ENCODE results near the gene ATG7. TPM values are rescaled to one million over a fixed set of nuclear protein-coding genes. Genes with fewer than 3 reads are reported as not detected.

Gene ATG7
- total and polyA plus RNA-seq, 10 of the 15 experiments (the other 5 are each of a cell fraction or from before 2014, with no cell fraction given), result 13.5 to 49.5 (median 26.4) TPM

- no peak for TF ChIP-seq MXI1 (IDR thresholded peaks at IDR 0.05; ENCODE audit: low read depth, low read length)
- no peak for TF ChIP-seq NFIC (IDR thresholded peaks at IDR 0.05; ENCODE audit: low read depth, low read length)
- no peak for TF ChIP-seq JUND (IDR thresholded peaks at IDR 0.05; ENCODE audit: low read depth, low read length)
Measured at GRCh38 chr3:11532931-11533391, 260.8 kb downstream of the ATG7 start (continued).

DNA sequence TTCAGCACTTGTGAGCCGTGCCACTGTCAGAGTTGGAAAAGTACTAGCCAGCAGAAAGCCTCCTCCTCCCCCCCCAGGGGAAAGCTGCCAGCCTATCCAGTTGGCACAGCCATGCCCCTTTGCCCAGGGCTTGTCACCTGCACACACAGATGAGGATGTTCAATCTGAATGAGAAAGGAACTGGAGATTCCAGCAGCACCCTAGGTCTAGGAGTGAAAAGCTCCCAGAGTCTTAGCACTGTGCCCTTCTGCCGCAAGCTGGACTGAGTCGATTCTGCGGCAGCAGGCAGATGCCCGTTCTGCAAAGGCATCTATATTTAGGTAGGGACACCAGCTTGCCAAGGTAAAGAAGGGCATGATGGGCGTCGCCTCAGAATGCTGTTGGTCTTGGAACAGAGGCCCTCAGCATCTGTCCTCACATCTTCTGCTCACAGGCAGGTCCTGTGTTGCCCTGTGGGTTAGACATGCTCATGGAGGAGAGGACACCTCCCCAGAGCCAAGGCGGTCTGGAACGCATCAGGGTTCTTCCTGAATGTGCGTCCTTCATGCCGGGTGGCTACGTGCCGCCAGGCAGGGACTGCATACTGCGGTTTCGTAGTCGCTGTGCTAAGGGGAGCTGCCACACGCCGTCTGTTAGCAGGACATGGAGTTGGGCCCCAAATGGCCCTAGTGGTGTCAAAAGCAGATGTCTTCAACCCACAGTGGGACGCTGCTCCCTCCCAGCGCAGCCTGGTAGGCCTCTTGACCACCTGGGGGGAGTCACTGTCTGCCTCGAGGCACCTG lies 262.0 kb downstream of the ATG7 start:
- no peaks in the 10 kb centered on the region for H3K9me3 ChIP-seq (replicated peaks; ENCODE audit: control insufficient read depth, insufficient read depth, low read length)
- 89% methylated on average over 21 of the region's 21 CpGs for whole genome bisulfite sequencing (ENCODE audit: insufficient coverage, insufficient replicate concordance, low lambda C conversion rate, missing lambda C conversion rate)

More for the DNA sequence above, 262.0 kb downstream of the ATG7 start:
- ChIA-PET CTCF (interaction anchor here (0.6 to 1.1 kb wide), 2 partner anchors 91 to 117 kb away, joined by 3 read pairs; no protein-coding TSS in a partner anchor), SMC1A (ENCODE audit: uncharacterized antibody, unreplicated experiment) (no interaction called here), RAD21 (ENCODE audit: unreplicated experiment) (no interaction called here), POLR2A (no interaction called here)
- no peak overlapping the region for H3K9ac ChIP-seq (ENCODE audit: control insufficient read depth, insufficient read depth, low read length)
- H3K79me2 ChIP-seq (ENCODE audit: control insufficient read depth, insufficient read depth, low read length), result no peaks in the 10 kb centered on the region
- ATAC-seq (no peak), FAIRE-seq (no peak), DNase-seq (ENCODE audit: low read depth, low spot score) (no peak)
- intact Hi-C loops (cut with micrococcal nuclease; ENCODE audit: unreplicated experiment), result no loop called here
- H3K4me2 ChIP-seq (ENCODE audit: control insufficient read depth, insufficient read depth), result no peak overlapping the region
- H3K4me1 ChIP-seq (ENCODE audit: control insufficient read depth, insufficient read depth, low read length), result no peaks in the 10 kb centered on the region
- no peak overlapping the region for H3K4me3 ChIP-seq
- no peak overlapping the region for H2AFZ ChIP-seq (ENCODE audit: control insufficient read depth, low read depth, low read length)
- no peak for TF ChIP-seq EP300 (IDR thresholded peaks at IDR 0.05; ENCODE audit: borderline replicate concordance in 1 of 2, control insufficient read depth in 1 of 2, low read depth in 2 of 2, low read length in 2 of 2)
- TF ChIP-seq SUPT20H (IDR thresholded peaks at IDR 0.05; ENCODE audit: borderline replicate concordance, control insufficient read depth, low read depth, low read length), result no peak
- TF ChIP-seq, protein P1, sequence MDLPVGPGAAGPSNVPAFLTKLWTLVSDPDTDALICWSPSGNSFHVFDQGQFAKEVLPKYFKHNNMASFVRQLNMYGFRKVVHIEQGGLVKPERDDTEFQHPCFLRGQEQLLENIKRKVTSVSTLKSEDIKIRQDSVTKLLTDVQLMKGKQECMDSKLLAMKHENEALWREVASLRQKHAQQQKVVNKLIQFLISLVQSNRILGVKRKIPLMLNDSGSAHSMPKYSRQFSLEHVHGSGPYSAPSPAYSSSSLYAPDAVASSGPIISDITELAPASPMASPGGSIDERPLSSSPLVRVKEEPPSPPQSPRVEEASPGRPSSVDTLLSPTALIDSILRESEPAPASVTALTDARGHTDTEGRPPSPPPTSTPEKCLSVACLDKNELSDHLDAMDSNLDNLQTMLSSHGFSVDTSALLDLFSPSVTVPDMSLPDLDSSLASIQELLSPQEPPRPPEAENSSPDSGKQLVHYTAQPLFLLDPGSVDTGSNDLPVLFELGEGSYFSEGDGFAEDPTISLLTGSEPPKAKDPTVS (IDR thresholded peaks at IDR 0.05; ENCODE audit: low read depth, low read length), result no peak
- H3K27ac ChIP-seq (ENCODE audit: control insufficient read depth, insufficient read depth), result no peak overlapping the region
- no peaks in the 10 kb centered on the region for H4K20me1 ChIP-seq (ENCODE audit: control insufficient read depth, insufficient read depth)
- BruUV-seq (replicated peaks), result no TSS peak
- no peaks in the 10 kb centered on the region for H3K36me3 ChIP-seq (ENCODE audit: control insufficient read depth in 2 of 2, insufficient read depth in 2 of 2, low read length in 1 of 2)
- in situ Hi-C loops (cut with MboI), result no loop called here
- H3K27me3 ChIP-seq (replicated peaks in 1 of 2; ENCODE audit: control insufficient read depth in 2 of 2, insufficient read depth in 2 of 2, low read length in 1 of 2), result no peaks in the 10 kb centered on the region
